Heart left ventricle (tissue), 13 donors: ENCODE results near the gene CTCF.

Source experiments
- POLR2A ChIP-seq, 2 donors: fragments of 450-650 bp; IDR thresholded peaks; one replicate each; pipeline ENCODE4 v1.6.1; 2017; ENCODE audit warnings: antibody characterized with exemption in 2 of 2, mild to moderate bottlenecking in 2 of 2, moderate library complexity in 2 of 2
- TF ChIP-seq, protein P1 (sequence below), 12 donors: fragments of 200-600 bp; sonication (generic) in 4 of 12; IDR thresholded peaks; one replicate each; pipeline versions ENCODE4 v1.5.0 to v1.8.0; 2018 to 2022; ENCODE audit warnings: antibody characterized with exemption in 12 of 12, mild to moderate bottlenecking in 5 of 12
- donor health status: ischemic (EF 13 %, LVEDD 7.1; RV severe dilation, severe dysfunction).
- donor health status: DM: no; HTN: yes; CAD: no.
- donor health status: DM: no; HTN: no; CAD: no.
- donor health status: ischemic (EF 25% LVEDD 6.9; RV normal size, moderate dysfunction).
- donor health status: ischemic (EF 25% LVEDD 5.7; RV mildly dilated, moderate dysfunction).
- donor health status: ischemic (EF 35%, LVEDD 5.7; RV mildly dilated, moderate dysfunction).
- donor health status: nonischemic (EF 11% LVEDD 7.7; RV severe dilation, severe dysfunction).
- donor health status: DM: yes; HTN: yes; CAD: no.
- donor health status: PGD.
- donor health status: ischemic (EF 29% LVEDD 5.4; RV normal size, mild dysfunction).
- donor health status: nonischemic (EF 23%, LVEDD 6.1; RV moderate dilation, normal function).

GRCh38 chr16:67660564-67661028 is 98.3 kb downstream of the CTCF start, which contains the start of gene PARD6A:
- TF ChIP-seq, protein P1, sequence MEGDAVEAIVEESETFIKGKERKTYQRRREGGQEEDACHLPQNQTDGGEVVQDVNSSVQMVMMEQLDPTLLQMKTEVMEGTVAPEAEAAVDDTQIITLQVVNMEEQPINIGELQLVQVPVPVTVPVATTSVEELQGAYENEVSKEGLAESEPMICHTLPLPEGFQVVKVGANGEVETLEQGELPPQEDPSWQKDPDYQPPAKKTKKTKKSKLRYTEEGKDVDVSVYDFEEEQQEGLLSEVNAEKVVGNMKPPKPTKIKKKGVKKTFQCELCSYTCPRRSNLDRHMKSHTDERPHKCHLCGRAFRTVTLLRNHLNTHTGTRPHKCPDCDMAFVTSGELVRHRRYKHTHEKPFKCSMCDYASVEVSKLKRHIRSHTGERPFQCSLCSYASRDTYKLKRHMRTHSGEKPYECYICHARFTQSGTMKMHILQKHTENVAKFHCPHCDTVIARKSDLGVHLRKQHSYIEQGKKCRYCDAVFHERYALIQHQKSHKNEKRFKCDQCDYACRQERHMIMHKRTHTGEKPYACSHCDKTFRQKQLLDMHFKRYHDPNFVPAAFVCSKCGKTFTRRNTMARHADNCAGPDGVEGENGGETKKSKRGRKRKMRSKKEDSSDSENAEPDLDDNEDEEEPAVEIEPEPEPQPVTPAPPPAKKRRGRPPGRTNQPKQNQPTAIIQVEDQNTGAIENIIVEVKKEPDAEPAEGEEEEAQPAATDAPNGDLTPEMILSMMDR (IDR thresholded peaks at IDR 0.05): peak in 3 of 12 donors; percentile 14 to 21 (median 15)
- peak in 1 of 2 donors; percentile 0 for TF ChIP-seq POLR2A (IDR thresholded peaks at IDR 0.05)
